Right atrium auricular region (tissue), 2 donors: Measurements from ENCODE around the gene ATP2B2. TPM values are rescaled to one million over a fixed set of nuclear protein-coding genes. Genes with fewer than 3 reads are reported as not detected.

ENCODE experiments used
- DNase-seq: peaks from one replicate; pipeline ENCODE4 v3.0.0-alpha.2; 2019; ENCODE audit warnings: low spot score
- H3K27ac ChIP-seq, 2 donors: fragments of 200-600 bp; sonication (generic); 1 replicate in 1 of 2; 2 replicates in 1 of 2; pipeline ENCODE4 v1.5.1; 2016 to 2019
- H3K27me3 ChIP-seq, 2 donors: fragments of 200-600 bp; sonication (generic); one replicate each; pipeline versions ENCODE4 v1.5.1 to v1.6.0; 2017 to 2019
- H3K36me3 ChIP-seq: fragments of 200-600 bp; sonication (generic); one replicate; pipeline ENCODE4 v1.5.1; 2016
- H3K4me1 ChIP-seq, 2 donors: fragments of 200-600 bp; sonication (generic); one replicate each; pipeline versions ENCODE4 v1.5.1 to v1.6.0; 2017 to 2019
- H3K4me3 ChIP-seq, 2 donors: fragments of 200-600 bp; sonication (generic); 1 replicate in 1 of 2; 2 replicates in 1 of 2; pipeline ENCODE4 v1.5.1; 2017 to 2019; ENCODE audit warnings: mild to moderate bottlenecking in 1 of 2, moderate library complexity in 1 of 2
- H3K9me3 ChIP-seq, 2 donors: fragments of 200-600 bp; sonication (generic); one replicate each; pipeline ENCODE4 v1.5.1; 2019
- total RNA-seq, 2 donors: library from RNA; depleted of rRNA; stranded (reverse); fragments of >200 nt; gene quantifications; one replicate each; pipeline ENCODE4 v1.1.0, GENCODE V29; 2016
- TF ChIP-seq, protein P1 (sequence below), 2 donors: fragments of 200-600 bp; sonication (generic); IDR thresholded peaks; one replicate each; pipeline ENCODE4 v1.5.1; 2019; ENCODE audit warnings: antibody characterized with exemption in 2 of 2

The ATP2B2 gene
- total RNA-seq, 2 donors from 2014 or later: 0.12 to 0.15 TPM

DNA sequence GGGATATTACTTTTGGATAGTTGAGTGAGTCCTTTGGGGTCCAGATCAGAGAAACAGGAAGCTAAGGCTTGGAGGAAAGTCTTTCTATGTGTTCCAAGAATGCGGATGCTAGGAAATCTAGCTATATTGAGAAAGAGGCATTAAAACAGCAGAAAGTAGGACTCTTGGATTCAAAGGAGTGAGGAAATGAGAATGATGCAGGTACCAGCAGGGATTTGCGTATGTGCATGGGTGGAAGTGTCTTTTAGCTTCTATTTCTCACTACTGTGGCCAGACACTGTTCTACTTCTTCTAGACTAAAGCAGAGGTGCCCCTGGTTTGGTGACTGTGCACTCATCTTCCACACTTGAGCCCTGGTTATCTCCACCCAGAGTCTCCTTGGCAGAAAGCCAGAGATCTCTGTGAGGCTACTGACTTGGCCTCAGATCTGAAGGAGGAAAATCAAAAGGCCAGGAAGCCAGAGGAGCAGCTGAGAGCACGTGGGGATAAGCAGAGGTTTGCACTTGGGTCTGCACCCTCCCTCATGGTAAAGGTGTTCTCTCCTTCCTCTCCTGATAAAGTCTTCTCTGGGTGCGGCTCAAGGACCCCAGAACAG lies 44.3 kb downstream of the ATP2B2 start:
- Histone ChIP-seq H3K4me3 (no peak overlapping the region), H3K27me3 (no peaks in the 10 kb centered on the region), H3K36me3 (no peaks in the 10 kb centered on the region), H3K9me3 (no peaks in the 10 kb centered on the region), H3K27ac (no peak overlapping the region), H3K4me1 (no peaks in the 10 kb centered on the region)
- TF ChIP-seq, protein P1, sequence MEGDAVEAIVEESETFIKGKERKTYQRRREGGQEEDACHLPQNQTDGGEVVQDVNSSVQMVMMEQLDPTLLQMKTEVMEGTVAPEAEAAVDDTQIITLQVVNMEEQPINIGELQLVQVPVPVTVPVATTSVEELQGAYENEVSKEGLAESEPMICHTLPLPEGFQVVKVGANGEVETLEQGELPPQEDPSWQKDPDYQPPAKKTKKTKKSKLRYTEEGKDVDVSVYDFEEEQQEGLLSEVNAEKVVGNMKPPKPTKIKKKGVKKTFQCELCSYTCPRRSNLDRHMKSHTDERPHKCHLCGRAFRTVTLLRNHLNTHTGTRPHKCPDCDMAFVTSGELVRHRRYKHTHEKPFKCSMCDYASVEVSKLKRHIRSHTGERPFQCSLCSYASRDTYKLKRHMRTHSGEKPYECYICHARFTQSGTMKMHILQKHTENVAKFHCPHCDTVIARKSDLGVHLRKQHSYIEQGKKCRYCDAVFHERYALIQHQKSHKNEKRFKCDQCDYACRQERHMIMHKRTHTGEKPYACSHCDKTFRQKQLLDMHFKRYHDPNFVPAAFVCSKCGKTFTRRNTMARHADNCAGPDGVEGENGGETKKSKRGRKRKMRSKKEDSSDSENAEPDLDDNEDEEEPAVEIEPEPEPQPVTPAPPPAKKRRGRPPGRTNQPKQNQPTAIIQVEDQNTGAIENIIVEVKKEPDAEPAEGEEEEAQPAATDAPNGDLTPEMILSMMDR (IDR thresholded peaks at IDR 0.05): no peak
- no peak for DNase-seq

DNA sequence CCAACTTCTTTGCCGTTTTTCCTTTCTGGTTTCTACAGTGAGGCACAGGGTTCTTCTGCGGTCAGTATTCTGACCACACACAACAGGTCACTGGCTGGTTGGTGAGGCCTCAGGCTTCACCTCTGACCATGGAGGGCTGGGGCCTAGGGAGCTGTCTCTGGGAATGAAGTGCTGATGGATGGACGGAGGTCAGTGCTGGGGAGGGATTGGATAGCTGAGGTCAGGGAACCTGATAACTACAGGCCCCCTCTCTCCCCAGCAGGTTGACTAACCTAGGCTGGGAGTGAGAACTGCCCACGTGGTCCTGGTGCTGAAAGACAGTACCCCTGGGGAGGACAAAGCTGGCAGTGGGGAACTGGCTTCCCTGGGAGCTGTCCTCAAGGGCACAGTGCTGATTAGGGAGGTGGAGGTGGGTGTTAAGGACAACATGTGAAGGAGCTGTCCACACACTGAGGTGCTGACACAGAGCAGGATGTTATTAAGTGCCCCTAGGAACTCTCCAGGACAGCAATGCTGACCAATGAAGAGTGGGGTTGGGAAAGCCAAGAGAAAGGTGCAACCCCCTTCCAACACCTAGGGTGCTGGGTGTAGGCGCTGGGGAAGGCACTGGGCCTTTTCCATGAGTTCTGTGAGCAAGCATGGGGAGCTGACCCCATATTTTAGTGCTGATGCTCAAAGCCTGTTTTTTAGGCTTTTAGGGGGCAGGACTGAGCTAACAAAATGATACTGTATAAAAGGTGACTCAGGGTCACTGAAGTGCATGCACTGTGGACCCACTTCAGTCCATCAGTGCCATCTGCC lies 45.2 kb downstream of the ATP2B2 start:
- no peaks in the 10 kb centered on the region for H3K9me3 ChIP-seq
- TF ChIP-seq, protein P1 (IDR thresholded peaks at IDR 0.05): no peak
- H3K36me3 ChIP-seq: no peaks in the 10 kb centered on the region
- no peak overlapping the region for H3K27ac ChIP-seq
- H3K4me1 ChIP-seq: no peaks in the 10 kb centered on the region
- no peaks in the 10 kb centered on the region for H3K27me3 ChIP-seq
- DNase-seq: no peak
- H3K4me3 ChIP-seq: no peak overlapping the region

DNA sequence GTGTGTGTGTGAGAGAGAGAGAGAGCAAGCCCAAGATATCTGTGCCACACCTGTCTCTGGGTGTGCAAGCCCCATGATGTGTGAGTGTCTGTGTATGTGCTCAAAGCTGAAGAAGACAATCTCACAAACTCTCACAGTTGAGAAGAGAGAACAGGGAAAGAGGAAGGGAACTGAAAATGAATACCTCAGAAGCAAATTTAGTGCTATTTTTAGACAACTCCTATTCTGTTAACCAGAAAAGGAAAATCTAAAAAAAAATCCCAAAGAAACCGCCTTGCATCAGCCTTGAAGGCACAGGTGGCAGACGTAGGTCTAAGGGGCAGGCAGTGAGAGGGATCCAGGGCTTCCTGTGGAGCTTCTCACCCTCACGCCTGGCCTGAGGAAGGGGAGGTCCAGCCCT lies 47.8 kb downstream of the ATP2B2 start:
- no peak overlapping the region for H3K27ac ChIP-seq
- H3K4me3 ChIP-seq: no peak overlapping the region
- H3K9me3 ChIP-seq: no peaks in the 10 kb centered on the region
- TF ChIP-seq, protein P1 (IDR thresholded peaks at IDR 0.05): no peak
- no peak for DNase-seq
- H3K27me3 ChIP-seq: no peaks in the 10 kb centered on the region
- H3K36me3 ChIP-seq: no peaks in the 10 kb centered on the region
- H3K4me1 ChIP-seq: no peaks in the 10 kb centered on the region

DNA sequence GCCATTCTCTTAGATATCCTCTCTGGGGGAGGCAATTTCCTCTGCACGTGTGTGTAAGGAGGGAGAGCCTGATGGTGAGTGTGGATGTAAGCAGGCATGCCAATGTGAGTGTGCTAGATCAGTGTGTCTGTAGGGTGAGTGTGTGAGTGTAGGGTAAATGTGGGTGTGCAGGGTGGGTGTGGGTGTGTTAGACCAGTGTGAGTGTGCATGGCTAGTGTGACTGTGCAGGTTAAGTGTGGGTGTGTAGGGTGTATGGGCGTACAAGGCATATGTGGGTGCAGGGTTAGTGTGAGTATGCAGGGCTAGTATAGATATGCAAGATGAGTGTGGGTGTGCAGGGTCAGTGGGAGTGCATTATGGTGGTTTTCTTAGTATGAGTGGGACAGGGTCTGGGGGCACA lies 48.4 kb downstream of the ATP2B2 start:
- H3K4me1 ChIP-seq: no peaks in the 10 kb centered on the region
- H3K36me3 ChIP-seq: no peaks in the 10 kb centered on the region
- TF ChIP-seq, protein P1 (IDR thresholded peaks at IDR 0.05): no peak
- H3K4me3 ChIP-seq: no peak overlapping the region
- DNase-seq: no peak
- H3K27me3 ChIP-seq: no peaks in the 10 kb centered on the region
- no peak overlapping the region for H3K27ac ChIP-seq
- H3K9me3 ChIP-seq: no peaks in the 10 kb centered on the region

DNA sequence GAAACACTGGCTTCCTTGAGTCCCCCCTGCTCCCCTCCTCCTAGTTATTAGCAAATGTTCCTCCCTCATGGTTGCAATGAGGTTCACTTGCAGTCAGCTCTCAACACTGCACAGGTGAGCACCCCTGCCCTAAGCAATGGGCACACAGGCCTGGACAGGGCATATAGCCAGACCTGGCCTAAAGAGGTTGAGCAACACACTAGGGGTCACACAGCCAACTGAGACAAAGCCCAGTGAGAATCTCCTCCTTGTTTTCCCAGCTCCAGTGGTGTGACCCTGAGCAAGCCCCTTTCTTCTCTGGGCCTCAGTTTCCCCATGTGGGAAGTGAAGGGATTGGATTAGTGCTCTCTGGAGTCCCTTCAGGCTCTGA lies 49.9 kb downstream of the ATP2B2 start:
- H3K4me3 ChIP-seq: no peak overlapping the region
- TF ChIP-seq, protein P1 (IDR thresholded peaks at IDR 0.05): no peak
- H3K4me1 ChIP-seq: no peaks in the 10 kb centered on the region
- H3K27ac ChIP-seq: no peak overlapping the region
- H3K27me3 ChIP-seq: no peaks in the 10 kb centered on the region
- H3K36me3 ChIP-seq: no peaks in the 10 kb centered on the region
- no peaks in the 10 kb centered on the region for H3K9me3 ChIP-seq
- DNase-seq: no peak
